ENCODE results near the gene GFOD1.

GRCh38 chr6:13485303-13485702, 2.1 kb downstream of the GFOD1 start:
- TF ChIP-seq CTCF (IDR thresholded peaks at IDR 0.05; ENCODE audit: poor library complexity, severe bottlenecking) (no peak), RAD21 (conservative IDR thresholded peaks at IDR 0.05) (no peak), POLR2AphosphoS5 (IDR thresholded peaks at IDR 0.05) (no peak), EZH2 (IDR thresholded peaks at IDR 0.05; ENCODE audit: borderline replicate concordance, insufficient read depth, low read length, poor library complexity, severe bottlenecking) (no peak), EP300 (conservative IDR thresholded peaks at IDR 0.05; ENCODE audit: poor library complexity, severe bottlenecking) (no peak)
